ENCODE results near the gene NFIC.
A peak's percentile ranks its signal among the peaks of the same experiment; 100 is the strongest.
"Not testable (repeated sequence)": the region's sequence is repeated elsewhere in the genome, so short reads cannot be mapped to it uniquely, and the experiment has no call there.

NFIC gene

GRCh38 chr19:3338541-3339181 is 27.7 kb upstream of the NFIC start:
- DNase-seq, result no peak

- DNase-seq, result no peak
Measured at GRCh38 chr19:3340340-3340739, 26.0 kb upstream of the NFIC start.

- no peak for DNase-seq
Measured at GRCh38 chr19:3342246-3342645, 24.1 kb upstream of the NFIC start.

GRCh38 chr19:3342962-3343361 is 23.4 kb upstream of the NFIC start:
- not testable (repeated sequence) for DNase-seq

GRCh38 chr19:3343619-3344502 is 22.5 kb upstream of the NFIC start:
- peak; percentile 8 for DNase-seq

GRCh38 chr19:3344608-3345598 is 21.5 kb upstream of the NFIC start:
- DNase-seq, result no peak

GRCh38 chr19:3345850-3346460 is 20.4 kb upstream of the NFIC start:
- DNase-seq, result no peak

- DNase-seq, result peak; percentile 83
Measured at GRCh38 chr19:3346677-3347353, 19.6 kb upstream of the NFIC start.

GRCh38 chr19:3348042-3348441 is 18.3 kb upstream of the NFIC start:
- DNase-seq, result no peak

GRCh38 chr19:3348469-3348868 is 17.9 kb upstream of the NFIC start:
- DNase-seq, result not testable (repeated sequence)

GRCh38 chr19:3350014-3350663 is 16.2 kb upstream of the NFIC start:
- peak; percentile 19 for DNase-seq

- DNase-seq, result no peak
Measured at GRCh38 chr19:3351702-3352447, 14.5 kb upstream of the NFIC start.

- DNase-seq, result no peak
Measured at GRCh38 chr19:3353493-3353892, 12.9 kb upstream of the NFIC start.

- no peak for DNase-seq
Measured at GRCh38 chr19:3356805-3357204, 9.6 kb upstream of the NFIC start.

- DNase-seq, result no peak
Measured at GRCh38 chr19:3357271-3357991, 9.0 kb upstream of the NFIC start.

- DNase-seq, result no peak
Measured at GRCh38 chr19:3357992-3358688, 8.2 kb upstream of the NFIC start.

GRCh38 chr19:3358689-3359014 is 7.7 kb upstream of the NFIC start:
- no peak for DNase-seq

GRCh38 chr19:3359015-3359918 is 7.1 kb upstream of the NFIC start:
- peak; percentile 19 for DNase-seq
